Measurements from ENCODE around the gene CCDC197. TPM values are rescaled to one million over a fixed set of nuclear protein-coding genes. Genes with fewer than 3 reads are reported as not detected.

The CCDC197 gene
- total and polyA plus RNA-seq, 9 of the 15 experiments (the other 6 are each of a cell fraction or from before 2014, with no cell fraction given), result not detected

DNA sequence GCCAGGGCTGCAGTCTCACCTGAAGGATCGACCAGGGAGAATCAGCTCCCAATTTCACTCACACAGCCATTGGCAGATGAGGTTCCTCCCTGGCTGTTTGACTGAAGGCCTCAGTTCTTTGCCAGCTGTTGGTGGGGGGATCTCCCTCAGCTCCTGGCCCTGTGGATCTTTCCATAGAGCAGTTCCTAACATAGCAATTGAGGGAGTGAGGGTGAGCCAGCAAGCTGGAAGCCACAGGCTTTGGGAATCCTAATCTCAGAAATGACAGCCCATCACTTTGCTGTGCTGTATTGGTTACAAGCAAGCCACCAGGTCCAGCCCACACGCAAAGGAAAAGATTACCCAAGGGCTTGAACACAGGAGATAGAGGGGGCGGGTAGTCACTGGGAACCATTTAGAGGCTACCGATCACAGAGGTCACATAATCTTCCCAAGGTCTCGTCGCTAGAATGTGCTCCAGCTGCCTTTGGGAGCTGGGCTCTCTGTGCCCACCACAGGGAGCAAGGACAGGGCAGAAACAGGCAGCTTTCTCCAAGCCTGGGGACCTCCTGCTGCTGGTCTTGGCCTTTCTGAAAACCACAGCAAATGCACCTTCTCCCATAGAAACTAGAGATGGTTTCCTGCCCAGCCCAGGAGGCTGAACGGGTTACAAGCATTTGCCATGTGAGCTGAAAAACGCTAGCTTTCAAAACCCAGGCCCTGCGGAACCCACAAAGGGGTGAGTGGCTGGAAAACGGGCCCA, 24.5 kb downstream of the CCDC197 start (continued):
- TF ChIP-seq NFYB (IDR thresholded peaks at IDR 0.05; ENCODE audit: extremely low read depth, insufficient read length), result no peak
- no peak for TF ChIP-seq ZNF224 (CRISPR knock-in tag; IDR thresholded peaks at IDR 0.05)
- no peak for TF ChIP-seq ZBTB8A (IDR thresholded peaks at IDR 0.05; ENCODE audit: partially characterized antibody)
- TF ChIP-seq RAD51 (IDR thresholded peaks at IDR 0.05; ENCODE audit: borderline replicate concordance, low read depth), result no peak
- TF ChIP-seq, protein P1, sequence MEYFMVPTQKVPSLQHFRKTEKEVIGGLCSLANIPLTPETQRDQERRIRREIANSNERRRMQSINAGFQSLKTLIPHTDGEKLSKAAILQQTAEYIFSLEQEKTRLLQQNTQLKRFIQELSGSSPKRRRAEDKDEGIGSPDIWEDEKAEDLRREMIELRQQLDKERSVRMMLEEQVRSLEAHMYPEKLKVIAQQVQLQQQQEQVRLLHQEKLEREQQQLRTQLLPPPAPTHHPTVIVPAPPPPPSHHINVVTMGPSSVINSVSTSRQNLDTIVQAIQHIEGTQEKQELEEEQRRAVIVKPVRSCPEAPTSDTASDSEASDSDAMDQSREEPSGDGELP (CRISPR knock-in tag; IDR thresholded peaks at IDR 0.05; ENCODE audit: borderline replicate concordance), result no peak
- TF ChIP-seq JUN (IDR thresholded peaks at IDR 0.05; ENCODE audit: borderline replicate concordance, low read depth, low read length), result no peak
- no peak for TF ChIP-seq JUN (CRISPR knock-in tag; IDR thresholded peaks at IDR 0.05; ENCODE audit: borderline replicate concordance)
- TF ChIP-seq HMGN3 (IDR thresholded peaks at IDR 0.05; ENCODE audit: borderline replicate concordance, extremely low read depth, insufficient read length, low read depth, low read length), result no peak
- TF ChIP-seq, protein P2, sequence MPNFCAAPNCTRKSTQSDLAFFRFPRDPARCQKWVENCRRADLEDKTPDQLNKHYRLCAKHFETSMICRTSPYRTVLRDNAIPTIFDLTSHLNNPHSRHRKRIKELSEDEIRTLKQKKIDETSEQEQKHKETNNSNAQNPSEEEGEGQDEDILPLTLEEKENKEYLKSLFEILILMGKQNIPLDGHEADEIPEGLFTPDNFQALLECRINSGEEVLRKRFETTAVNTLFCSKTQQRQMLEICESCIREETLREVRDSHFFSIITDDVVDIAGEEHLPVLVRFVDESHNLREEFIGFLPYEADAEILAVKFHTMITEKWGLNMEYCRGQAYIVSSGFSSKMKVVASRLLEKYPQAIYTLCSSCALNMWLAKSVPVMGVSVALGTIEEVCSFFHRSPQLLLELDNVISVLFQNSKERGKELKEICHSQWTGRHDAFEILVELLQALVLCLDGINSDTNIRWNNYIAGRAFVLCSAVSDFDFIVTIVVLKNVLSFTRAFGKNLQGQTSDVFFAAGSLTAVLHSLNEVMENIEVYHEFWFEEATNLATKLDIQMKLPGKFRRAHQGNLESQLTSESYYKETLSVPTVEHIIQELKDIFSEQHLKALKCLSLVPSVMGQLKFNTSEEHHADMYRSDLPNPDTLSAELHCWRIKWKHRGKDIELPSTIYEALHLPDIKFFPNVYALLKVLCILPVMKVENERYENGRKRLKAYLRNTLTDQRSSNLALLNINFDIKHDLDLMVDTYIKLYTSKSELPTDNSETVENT (CRISPR knock-in tag; IDR thresholded peaks at IDR 0.05), result no peak
- TF ChIP-seq, protein P3, sequence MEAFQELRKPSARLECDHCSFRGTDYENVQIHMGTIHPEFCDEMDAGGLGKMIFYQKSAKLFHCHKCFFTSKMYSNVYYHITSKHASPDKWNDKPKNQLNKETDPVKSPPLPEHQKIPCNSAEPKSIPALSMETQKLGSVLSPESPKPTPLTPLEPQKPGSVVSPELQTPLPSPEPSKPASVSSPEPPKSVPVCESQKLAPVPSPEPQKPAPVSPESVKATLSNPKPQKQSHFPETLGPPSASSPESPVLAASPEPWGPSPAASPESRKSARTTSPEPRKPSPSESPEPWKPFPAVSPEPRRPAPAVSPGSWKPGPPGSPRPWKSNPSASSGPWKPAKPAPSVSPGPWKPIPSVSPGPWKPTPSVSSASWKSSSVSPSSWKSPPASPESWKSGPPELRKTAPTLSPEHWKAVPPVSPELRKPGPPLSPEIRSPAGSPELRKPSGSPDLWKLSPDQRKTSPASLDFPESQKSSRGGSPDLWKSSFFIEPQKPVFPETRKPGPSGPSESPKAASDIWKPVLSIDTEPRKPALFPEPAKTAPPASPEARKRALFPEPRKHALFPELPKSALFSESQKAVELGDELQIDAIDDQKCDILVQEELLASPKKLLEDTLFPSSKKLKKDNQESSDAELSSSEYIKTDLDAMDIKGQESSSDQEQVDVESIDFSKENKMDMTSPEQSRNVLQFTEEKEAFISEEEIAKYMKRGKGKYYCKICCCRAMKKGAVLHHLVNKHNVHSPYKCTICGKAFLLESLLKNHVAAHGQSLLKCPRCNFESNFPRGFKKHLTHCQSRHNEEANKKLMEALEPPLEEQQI (IDR thresholded peaks at IDR 0.05), result no peak
- TF ChIP-seq ZNF75A (CRISPR knock-in tag; IDR thresholded peaks at IDR 0.05), result no peak
- TF ChIP-seq ATF7 (IDR thresholded peaks at IDR 0.05), result no peak
- no peak for TF ChIP-seq ZNF583 (CRISPR knock-in tag; IDR thresholded peaks at IDR 0.05)
- TF ChIP-seq EWSR1 (IDR thresholded peaks at IDR 0.05; ENCODE audit: borderline replicate concordance, low read depth, partially characterized antibody), result no peak
- TF ChIP-seq TCF3 (CRISPR knock-in tag; IDR thresholded peaks at IDR 0.05), result no peak
- TF ChIP-seq, protein P4, sequence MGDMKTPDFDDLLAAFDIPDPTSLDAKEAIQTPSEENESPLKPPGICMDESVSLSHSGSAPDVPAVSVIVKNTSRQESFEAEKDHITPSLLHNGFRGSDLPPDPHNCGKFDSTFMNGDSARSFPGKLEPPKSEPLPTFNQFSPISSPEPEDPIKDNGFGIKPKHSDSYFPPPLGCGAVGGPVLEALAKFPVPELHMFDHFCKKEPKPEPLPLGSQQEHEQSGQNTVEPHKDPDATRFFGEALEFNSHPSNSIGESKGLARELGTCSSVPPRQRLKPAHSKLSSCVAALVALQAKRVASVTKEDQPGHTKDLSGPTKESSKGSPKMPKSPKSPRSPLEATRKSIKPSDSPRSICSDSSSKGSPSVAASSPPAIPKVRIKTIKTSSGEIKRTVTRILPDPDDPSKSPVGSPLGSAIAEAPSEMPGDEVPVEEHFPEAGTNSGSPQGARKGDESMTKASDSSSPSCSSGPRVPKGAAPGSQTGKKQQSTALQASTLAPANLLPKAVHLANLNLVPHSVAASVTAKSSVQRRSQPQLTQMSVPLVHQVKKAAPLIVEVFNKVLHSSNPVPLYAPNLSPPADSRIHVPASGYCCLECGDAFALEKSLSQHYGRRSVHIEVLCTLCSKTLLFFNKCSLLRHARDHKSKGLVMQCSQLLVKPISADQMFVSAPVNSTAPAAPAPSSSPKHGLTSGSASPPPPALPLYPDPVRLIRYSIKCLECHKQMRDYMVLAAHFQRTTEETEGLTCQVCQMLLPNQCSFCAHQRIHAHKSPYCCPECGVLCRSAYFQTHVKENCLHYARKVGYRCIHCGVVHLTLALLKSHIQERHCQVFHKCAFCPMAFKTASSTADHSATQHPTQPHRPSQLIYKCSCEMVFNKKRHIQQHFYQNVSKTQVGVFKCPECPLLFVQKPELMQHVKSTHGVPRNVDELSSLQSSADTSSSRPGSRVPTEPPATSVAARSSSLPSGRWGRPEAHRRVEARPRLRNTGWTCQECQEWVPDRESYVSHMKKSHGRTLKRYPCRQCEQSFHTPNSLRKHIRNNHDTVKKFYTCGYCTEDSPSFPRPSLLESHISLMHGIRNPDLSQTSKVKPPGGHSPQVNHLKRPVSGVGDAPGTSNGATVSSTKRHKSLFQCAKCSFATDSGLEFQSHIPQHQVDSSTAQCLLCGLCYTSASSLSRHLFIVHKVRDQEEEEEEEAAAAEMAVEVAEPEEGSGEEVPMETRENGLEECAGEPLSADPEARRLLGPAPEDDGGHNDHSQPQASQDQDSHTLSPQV (IDR thresholded peaks at IDR 0.05), result no peak
- no peak for TF ChIP-seq CREBBP (IDR thresholded peaks at IDR 0.05; ENCODE audit: low read depth, low read length)
